GM18508 (cell line): ENCODE data around the gene AQP6.

ENCODE experiments used
- ATAC-seq: cut with Tn5 transposase; IDR thresholded peaks from one replicate; pipeline ENCODE4 v1.9.1; 2021; ENCODE audit warnings: moderate number of reproducible peaks; ENCODE audit not compliant: insufficient read depth, unreplicated experiment

Gene AQP6, protein sequence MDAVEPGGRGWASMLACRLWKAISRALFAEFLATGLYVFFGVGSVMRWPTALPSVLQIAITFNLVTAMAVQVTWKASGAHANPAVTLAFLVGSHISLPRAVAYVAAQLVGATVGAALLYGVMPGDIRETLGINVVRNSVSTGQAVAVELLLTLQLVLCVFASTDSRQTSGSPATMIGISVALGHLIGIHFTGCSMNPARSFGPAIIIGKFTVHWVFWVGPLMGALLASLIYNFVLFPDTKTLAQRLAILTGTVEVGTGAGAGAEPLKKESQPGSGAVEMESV

DNA sequence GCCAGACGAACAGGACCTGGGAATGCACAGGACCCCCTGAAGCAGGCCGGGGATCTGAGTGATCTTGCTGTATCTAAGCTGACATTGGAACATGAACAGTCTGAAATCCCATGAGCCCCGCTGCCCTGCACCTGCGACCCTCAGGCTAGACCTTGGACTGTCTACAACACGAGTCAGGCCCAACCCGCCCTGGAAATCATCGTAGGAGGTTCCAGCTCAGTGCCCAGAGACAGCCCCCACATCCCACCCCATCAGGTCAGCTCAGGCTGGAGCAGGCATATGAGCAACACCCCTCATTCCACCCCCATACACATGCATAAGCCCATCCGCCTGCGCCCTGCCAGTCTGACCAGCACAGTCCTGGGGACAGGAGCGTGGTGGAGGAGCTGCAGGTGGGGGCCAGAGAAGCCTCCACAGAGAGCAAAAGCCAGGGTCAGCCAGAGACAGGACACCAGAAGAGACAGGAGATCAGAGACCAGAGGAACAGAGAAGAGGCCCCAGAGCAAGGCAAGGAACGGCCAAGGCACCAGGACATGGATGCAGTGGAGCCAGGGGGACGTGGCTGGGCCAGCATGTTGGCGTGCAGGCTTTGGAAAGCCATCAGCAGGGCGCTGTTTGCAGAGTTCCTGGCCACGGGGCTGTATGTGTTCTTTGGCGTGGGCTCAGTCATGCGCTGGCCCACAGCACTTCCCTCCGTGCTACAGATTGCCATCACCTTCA, at the start of gene AQP6:
Gene AQP6, plus strand, starts transcription at position 307 of the 720 bp plus-strand sequence. Its CDS starts 227 bp downstream, at position 534.
- no peak for ATAC-seq

DNA sequence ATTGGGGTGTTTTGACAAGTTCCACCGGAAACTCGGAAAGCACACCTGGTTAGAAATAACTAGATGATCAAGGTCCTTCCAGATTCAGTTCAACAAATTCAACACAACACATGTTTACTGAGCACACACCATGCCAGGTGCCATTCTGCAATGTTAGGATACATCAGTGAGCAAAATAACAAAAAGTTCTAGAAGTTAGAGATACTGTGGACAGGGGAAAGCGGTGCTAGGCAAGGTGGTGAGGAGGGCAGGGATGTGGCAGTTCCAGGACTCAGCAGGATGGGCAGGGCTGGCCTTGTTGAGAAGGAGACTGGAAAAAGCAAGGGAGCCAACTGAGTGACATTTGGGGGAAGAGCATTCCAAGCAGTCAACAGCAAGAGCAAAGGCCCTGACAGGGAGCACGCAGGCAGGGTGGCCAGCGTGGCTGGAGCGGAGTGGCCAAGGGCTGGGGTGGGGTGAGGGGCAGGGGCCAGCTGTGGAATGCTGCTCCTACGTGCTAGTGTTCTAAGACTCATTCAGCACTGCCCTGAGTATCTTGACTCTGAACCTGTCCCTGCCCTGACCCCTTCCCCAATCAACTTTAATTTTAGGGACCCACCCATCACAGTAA, 49.6 kb upstream of the AQP6 start:
- no peak for ATAC-seq

DNA sequence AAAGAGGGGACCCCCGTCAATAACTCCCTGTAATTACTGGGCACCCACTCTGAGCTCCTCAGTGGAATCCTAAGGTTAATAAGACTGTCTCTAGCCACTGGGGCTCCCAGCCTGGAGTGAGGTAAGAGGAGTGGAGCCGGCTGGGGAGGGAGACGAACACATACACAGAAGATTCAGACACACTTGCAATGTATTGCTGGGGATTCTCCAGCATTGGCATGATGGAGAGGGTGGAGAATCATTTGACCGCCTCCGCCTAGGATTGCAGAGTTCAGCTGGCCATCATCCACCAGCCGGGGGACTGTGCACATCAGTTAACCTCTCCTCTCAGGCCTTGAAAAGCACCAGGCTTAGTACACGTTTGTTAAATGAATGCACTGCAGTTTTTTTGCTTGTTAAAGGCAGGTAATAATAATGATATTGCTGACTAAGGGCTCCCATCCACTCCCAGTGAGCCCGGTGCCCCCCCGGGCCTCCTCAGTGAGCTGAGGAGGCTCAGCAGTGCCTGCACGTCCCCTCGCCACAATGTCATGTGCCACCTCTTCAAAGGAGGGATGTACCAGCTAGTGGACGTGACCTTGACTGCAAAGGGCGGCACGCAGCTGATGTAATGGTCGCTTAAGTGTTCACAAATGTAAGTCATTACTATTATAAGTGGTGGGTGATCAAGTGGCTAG, 48.7 kb upstream of the AQP6 start:
- no peak for ATAC-seq

DNA sequence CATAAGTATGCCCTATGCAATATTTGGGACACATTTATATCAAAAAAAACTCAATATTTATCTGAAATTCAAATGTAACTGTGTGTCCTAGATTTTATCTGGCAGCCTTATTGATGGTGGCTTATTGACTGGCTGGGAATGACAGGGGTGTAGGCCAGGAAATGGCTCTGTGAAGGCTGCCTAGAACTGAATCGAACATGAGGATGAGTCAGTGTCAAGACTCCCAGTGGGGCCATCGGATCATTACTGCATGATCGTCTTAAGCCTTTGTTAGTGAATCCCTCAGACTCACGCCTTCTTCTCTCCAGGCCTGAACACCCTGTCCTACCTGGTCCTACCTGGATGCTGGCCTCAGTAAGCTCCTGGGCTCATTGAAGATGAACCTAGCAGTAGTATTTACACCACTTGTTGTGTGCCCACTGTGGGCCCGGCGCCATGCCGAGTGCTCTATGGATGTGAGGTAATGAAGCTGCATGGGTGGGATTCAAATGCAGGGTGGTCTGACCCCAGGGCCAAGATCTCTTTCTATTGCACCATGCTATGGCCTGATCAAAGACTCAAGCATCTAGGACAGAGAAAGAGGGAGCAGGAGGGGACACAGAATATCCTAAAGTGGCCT, 48.0 kb upstream of the AQP6 start:
- no peak for ATAC-seq

DNA sequence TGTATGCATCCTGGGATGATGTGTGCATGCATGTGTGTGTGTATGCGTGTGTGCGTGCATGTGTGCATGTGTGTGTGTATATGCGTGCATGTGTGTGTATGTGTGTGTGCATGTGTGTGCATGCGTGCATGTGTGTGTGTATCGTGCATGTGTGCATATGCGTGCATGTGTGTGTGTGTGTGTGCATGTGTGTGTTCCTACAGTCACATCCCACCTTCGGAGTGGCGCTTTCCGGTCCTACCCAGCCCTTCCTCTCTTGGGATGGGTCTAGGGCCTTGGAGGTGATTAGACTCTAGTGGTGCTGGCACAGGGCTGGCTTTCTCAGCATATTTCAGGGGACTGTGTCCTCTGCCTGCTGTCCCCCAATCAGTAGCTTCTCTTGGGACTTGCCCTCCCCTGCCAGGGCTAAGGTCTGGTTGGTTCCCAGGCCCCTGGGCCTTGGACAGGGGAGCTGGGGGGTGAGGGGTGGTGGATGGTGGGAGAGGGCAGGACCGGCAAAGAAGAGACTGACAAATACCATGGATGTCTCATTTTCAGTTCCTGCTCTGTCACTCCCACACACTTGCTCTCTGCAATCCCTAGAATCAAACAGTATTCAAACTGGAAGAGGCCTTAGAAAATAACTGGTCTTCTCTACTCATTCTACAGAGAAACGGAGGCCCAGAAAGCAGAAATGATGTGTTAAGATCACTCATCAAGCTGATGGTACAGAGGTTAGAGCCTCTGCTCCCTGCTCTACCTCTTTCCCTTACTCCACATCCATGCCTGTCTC, 47.1 kb upstream of the AQP6 start:
- no peak for ATAC-seq

DNA sequence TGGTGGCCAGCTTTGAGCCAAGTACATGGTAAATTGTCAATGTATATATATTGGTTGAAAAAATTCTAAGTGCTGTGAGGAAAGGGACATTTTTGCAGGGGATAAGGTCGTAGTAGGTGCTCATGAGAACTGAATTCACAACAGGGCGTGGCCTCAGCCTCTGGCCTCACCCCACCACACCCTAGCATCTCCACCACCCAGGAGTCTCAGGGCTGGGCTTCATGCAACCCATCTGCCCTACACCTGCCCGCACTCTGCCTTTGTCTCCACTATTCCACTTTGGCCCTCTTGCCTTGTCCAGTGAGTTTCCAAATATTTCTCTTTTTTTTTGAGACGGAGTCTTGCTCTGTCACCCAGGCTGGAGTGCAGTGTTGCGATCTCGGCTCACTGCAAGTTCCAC, 44.3 kb upstream of the AQP6 start:
- ATAC-seq: no peak

DNA sequence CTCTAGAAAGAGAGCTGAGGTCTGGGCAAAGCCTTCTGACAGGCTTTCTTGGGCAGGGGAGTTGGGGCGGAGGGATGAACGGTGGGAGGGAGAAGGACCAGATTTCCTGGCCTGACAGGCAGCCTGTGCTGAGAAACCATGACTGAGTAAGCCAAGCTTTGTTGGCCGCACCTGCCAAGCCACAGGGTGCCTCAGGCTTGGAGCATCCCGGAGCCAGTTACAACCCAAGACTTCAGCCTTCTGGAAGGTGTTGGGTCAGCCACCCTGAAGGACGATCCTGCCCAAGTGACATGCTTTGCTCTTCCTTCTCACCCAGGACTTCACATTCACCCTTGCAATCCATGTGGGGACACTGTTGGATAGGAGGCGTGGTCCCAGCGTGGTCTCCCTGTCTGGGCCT, 43.2 kb upstream of the AQP6 start:
- ATAC-seq: no peak

DNA sequence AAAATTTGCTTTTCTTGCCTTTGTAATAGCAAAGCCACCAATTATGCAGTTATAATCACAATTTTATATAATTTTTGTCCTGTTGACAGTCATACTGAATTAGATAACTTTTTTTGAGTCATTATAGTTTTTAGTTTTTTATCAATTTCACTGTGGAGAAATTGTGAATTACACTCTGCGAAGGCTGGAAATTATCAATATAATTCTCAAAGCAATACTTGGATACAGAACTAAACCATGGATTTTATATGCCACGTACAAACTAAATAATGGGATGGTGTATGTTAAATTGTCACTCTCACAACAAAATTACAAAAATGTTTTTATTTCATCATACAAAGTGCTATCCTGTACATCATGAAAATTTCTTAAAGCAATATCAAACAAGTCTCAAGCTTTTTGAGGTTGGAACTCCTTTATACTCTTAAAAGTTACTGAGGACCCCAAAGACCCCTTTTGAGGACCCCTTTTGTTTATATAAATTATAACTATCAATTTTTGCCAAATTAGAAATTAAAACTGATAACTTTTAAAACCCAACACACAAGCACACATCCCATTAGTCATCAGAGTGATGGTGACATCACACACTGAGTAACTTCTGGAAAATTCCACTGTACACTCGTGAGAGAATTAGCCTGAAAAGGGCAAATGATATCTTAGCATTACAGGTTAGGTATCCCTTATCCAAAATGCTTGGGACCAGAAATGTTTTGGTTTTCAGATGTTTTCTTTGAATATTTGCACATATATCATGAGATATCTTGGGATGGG, 42.0 kb upstream of the AQP6 start:
- ATAC-seq: no peak

DNA sequence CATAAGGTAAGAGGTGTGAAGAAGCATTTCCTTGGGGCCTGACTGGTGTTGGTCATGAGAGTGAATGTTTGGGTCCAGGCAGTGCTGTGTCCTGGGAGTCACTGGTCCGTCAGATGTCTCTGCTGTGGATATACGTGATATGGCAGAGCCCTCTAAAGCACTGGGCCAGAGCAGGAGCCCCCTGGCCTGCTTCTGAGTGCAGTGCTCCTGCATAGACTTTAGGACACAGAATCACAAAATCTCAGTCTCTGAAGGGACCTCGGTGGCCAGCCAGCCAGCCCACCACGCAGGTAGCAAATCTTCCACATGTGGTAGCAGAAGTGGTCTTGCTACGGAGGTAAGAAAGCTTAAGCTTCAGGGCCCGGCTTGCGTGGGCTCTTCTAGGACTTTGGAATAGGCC, 40.7 kb upstream of the AQP6 start:
- ATAC-seq: no peak

DNA sequence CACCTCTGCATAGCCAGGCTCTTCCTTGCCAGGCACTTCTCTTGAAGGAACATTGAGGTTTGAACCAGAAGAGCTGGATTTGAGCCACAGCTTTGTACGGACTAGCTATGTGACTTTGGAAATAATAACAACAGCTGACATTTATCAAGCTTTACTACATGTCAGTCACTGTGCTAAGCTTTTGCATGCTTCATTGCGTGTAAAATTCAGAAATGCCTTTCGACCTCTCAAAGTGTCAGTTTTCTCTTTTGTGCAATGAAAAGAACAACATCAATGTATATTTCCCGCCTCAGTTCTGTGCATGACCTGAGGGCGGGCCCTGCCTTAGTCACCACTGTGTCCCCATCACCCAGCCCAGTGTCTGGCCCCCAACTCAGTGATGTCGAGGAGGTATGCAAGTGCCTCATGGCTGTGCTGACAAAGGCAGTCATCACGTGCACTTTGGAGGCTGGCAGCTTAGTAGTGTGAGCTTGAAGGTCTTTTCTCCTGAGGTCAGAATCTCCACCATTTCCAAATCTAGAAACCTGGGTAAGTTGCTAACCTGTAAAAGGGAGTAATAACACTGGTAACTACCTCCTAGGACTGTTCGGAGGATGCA, 40.1 kb upstream of the AQP6 start:
- no peak for ATAC-seq

DNA sequence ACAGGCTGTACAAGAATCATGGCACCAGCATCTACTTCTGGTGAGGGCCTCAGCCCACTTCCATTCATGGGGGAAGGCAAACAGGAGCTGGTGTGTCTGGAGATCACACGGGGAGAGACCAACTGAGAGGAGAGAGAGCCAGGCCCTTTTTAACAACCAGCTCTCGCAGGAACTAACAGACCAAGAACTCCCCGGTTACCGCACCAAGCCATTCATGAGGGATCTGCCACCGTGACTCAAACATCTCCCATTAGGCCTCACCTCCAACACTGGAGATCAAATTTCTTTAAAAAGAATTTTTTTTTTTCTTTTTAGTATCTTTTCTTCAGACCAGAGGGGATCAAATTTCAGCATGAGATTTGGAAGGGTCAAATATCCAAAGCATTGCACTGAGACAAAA, 39.0 kb upstream of the AQP6 start:
- ATAC-seq: no peak

DNA sequence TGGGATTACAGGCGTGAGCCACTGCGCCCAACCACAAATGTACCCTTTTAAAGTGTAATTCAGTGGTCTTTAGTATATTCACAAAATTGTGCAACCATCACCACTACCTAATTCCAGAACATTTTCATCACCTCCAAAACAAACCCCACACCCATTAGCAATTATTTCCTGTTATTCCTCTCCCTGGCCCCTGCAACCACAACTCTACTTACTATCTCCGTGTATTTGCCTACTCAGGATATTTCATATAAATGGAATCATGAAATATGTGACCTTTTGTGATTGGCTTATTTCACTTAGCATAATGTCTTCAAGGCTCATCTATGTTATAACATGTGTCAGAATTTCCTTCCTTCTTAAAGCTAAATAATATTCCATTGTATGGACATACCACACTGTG, 38.2 kb upstream of the AQP6 start:
- no peak for ATAC-seq

DNA sequence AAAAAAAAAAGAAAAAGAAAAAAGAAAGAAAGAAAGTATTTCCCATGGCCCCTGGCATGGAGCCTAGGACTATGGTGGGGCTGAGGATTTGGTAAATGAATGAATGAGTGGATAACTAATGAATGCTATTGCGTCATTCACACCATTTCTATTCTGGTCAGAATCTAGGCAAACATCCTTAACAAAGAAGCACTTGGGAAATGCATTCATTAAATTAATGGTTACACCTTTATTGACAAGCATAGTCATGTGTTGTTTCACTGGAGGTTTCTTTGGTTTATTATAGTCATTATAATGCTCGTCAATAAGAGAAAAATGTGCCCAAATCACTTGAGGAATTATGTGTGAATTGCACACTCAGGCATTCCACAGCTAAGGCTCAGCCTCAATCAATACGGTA, 35.8 kb upstream of the AQP6 start:
- no peak for ATAC-seq

DNA sequence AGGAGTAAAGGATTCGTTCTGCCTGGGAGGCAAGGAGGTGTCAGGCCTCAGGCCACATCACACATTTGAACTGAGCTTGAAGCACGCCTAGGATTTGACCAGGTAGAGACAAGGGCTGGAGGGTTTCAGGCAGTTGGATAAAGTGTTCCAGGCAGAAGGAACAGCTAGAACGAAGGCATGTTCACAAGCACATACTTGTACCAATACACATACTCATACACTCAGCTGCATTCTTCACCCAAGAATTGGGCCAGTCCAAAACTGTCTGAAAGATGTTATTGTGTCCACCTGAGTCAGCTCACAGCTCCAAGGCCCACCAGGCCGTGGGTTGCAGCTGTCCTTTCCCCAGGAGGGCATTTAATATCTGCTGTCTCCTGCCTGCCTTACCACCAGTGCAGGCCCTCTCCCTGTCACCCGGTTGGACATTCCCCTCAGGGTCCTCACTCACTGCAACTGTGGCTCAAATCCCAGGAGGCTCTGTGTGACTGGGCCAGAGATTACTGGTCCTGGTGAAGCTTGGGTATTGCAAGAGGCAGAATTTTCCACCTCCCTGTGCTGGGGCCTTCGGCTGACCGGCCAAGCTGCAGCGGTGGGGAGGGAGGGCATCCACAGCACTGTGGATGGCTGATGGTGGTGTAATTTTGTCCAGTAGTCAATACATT, 35.0 kb upstream of the AQP6 start:
- no peak for ATAC-seq

DNA sequence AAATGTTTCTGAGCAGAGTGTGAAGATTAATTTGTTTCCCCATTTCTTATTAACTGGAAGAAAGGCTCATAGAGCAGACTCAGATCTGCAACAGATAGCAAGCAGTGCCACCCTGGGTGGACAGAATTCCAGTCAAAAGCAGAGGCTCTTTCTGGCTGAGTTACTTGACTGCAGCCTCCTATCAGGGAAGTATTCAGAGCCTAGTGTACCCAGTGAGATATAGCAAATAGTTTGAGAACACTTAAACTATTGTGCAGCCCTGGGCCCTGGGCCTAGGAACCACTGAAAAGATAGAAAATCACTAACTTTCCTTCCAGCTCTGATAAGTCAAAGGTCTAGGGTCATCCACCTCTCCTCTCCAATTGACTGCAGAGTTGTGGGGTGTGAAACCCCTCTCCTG, 33.4 kb upstream of the AQP6 start:
- ATAC-seq: no peak

DNA sequence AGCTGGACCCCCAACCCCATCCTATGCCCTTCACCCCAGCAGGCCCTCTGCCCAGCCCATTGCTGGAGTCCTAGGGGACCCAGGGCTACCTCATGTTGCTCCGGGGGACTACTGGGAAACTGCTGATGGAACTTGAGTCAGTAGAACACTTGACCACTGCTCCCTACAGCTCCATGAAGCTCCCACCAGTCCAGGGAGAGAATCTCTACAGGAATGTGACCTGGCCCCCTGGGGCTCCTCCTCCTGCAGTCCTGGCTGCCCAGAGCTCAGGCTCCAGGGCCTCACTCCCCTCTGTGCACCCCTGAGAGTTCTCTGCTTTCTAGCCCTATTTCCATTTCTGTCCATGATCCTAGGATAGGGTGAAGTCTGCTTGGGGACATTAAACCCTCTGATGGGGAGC, 33.0 kb upstream of the AQP6 start:
- no peak for ATAC-seq

DNA sequence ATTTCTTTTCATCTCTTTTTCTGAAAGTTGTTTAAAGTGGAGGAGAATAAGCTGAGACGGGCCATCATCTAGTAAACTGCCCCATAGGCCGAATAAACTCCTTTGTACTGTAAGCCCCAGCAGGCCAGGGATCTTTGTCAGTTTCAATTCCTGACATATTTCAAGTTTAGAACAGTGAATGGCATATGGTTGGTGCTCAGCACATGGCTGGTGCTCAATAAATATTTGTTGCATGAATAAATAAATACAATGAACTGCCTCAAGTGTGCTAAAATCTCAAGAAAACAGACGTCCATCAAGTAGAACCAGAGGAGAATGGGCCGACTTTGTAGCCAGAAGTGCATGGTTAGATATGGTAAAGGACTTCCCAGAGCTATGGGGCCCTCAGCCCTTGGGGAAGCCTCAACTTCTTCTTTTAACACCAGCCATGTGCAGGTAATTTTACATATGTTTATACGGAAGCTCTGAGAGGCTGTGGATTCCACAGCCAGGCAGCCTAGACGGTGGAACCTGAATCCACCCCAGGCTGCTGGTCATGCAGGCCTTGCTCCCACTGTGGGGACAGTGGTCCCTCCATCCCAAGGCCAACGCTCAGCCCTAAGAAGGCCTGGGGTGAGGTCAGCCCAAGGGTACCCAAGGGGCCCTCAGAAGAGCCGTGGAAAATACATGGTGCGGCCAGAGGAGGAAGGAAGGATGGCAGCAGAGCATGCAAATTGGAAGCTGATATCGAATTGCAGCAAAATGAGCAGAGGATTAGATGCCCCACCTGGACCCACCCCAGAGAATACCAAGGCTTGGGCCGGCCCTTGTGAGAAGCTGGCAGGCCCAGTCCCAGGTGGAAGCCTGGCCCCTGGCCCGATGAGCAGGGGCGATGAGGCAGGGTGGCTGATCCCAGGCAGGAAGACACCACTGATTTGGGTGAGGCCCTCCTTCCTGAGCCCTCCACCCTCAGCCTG, 30.9 kb upstream of the AQP6 start:
- ATAC-seq: no peak
